Activated T-helper 17 cell treated with anti-CD3 and anti-CD28 coated beads, Interleukin-2, amount 50 U/mL, for 72 hours (primary cell): Measurements from ENCODE around the gene PPIG. TPM values are rescaled to one million over a fixed set of nuclear protein-coding genes. Genes with fewer than 3 reads are reported as not detected.
A peak's percentile ranks its signal among the peaks of the same experiment; 100 is the strongest.
"Not testable (repeated sequence)": the region's sequence is repeated elsewhere in the genome, so short reads cannot be mapped to it uniquely, and the experiment has no call there.

Experiments used
- ATAC-seq: fragments of 150-1000 bp; cut with Tn5 transposase; replicated peaks from 2 replicates; pipeline ENCODE4 v1.10.0; 2021; ENCODE audit warnings: mild to moderate bottlenecking, moderate library complexity
- H3K27ac Mint-ChIP-seq: one replicate; pipeline ENCODE4 v1.8.0; 2022; ENCODE audit warnings: mixed read lengths
- H3K27me3 Mint-ChIP-seq: one replicate; pipeline ENCODE4 v1.8.0; 2022; ENCODE audit warnings: mixed read lengths
- H3K36me3 Mint-ChIP-seq: one replicate; pipeline ENCODE4 v1.8.0; 2022; ENCODE audit warnings: low read depth, mild to moderate bottlenecking, mixed read lengths
- H3K4me1 Mint-ChIP-seq: one replicate; pipeline ENCODE4 v1.8.0; 2022; ENCODE audit warnings: mixed read lengths
- H3K4me3 Mint-ChIP-seq: one replicate; pipeline ENCODE4 v1.8.0; 2022; ENCODE audit warnings: mild to moderate bottlenecking, mixed read lengths
- H3K9me3 Mint-ChIP-seq: one replicate; pipeline ENCODE4 v1.8.0; 2022; ENCODE audit warnings: mixed read lengths
- total RNA-seq, 2 donors: library from RNA; stranded (reverse); gene quantifications; one replicate each; pipeline ENCODE4 v1.2.3, GENCODE V29; 2022

PPIG gene
- total RNA-seq, 2 donors from 2014 or later, result 53.0 to 60.3 TPM

GRCh38 chr2:169573974-169574299 lies 10.2 kb upstream of the PPIG start:
- ATAC-seq, result peak; percentile 22
- H3K4me3 Mint-ChIP-seq, result peak overlapping the region; percentile 98
- no peaks in the 10 kb centered on the region for H3K9me3 Mint-ChIP-seq
- peak overlapping the region; percentile 93 for H3K27ac Mint-ChIP-seq
- no peaks in the 10 kb centered on the region for H3K27me3 Mint-ChIP-seq
- peaks cover 19% of the 10 kb centered on the region for H3K36me3 Mint-ChIP-seq
- H3K4me1 Mint-ChIP-seq, result peaks cover 9% of the 10 kb centered on the region

- not testable (repeated sequence) for H3K27me3 Mint-ChIP-seq, H3K9me3 Mint-ChIP-seq, H3K27ac Mint-ChIP-seq, H3K4me1 Mint-ChIP-seq, ATAC-seq
- Mint-ChIP-seq H3K4me3 (peak overlapping the region; percentile 98), H3K36me3 (peaks cover 14% of the 10 kb centered on the region)
Observed at GRCh38 chr2:169574539-169574938, 9.6 kb upstream of the PPIG start.

- H3K27me3 Mint-ChIP-seq, H3K4me1 Mint-ChIP-seq, H3K27ac Mint-ChIP-seq, H3K9me3 Mint-ChIP-seq, ATAC-seq, H3K4me3 Mint-ChIP-seq, H3K36me3 Mint-ChIP-seq: not testable (repeated sequence)
Observed at GRCh38 chr2:169575264-169575663, 8.9 kb upstream of the PPIG start.

- no peak overlapping the region for H3K4me3 Mint-ChIP-seq
- no peaks in the 10 kb centered on the region for H3K9me3 Mint-ChIP-seq
- H3K27ac Mint-ChIP-seq, result no peak overlapping the region
- ATAC-seq, result no peak
- H3K36me3 Mint-ChIP-seq, result peaks cover 3% of the 10 kb centered on the region
- H3K27me3 Mint-ChIP-seq, result no peaks in the 10 kb centered on the region
- H3K4me1 Mint-ChIP-seq, result peaks cover 3% of the 10 kb centered on the region
Observed at GRCh38 chr2:169579044-169579443, 5.1 kb upstream of the PPIG start.

GRCh38 chr2:169582552-169583266 lies 1.4 kb upstream of the PPIG start:
- H3K9me3 Mint-ChIP-seq, H3K4me1 Mint-ChIP-seq, H3K27ac Mint-ChIP-seq, ATAC-seq, H3K27me3 Mint-ChIP-seq, H3K4me3 Mint-ChIP-seq: not testable (repeated sequence)
- peaks cover 35% of the 10 kb centered on the region for H3K36me3 Mint-ChIP-seq

- Mint-ChIP-seq H3K27ac (peak overlapping the region; percentile 99), H3K9me3 (no peaks in the 10 kb centered on the region), H3K36me3 (peaks cover 39% of the 10 kb centered on the region), H3K4me3 (peak overlapping the region; percentile 96), H3K4me1 (peaks cover 8% of the 10 kb centered on the region), H3K27me3 (no peaks in the 10 kb centered on the region)
- no peak for ATAC-seq
Observed at GRCh38 chr2:169583518-169583917, 633 bp upstream of the PPIG start.

GRCh38 chr2:169585673-169586072 lies 1.5 kb downstream of the PPIG start:
- H3K36me3 Mint-ChIP-seq, result peaks cover 56% of the 10 kb centered on the region
- peak overlapping the region; percentile 99 for H3K27ac Mint-ChIP-seq
- no peaks in the 10 kb centered on the region for H3K27me3 Mint-ChIP-seq
- ATAC-seq, result no peak
- peaks cover 19% of the 10 kb centered on the region for H3K4me1 Mint-ChIP-seq
- peak overlapping the region; percentile 96 for H3K4me3 Mint-ChIP-seq
- no peaks in the 10 kb centered on the region for H3K9me3 Mint-ChIP-seq

GRCh38 chr2:169590804-169591203 lies 6.7 kb downstream of the PPIG start:
- H3K27me3 Mint-ChIP-seq, result no peaks in the 10 kb centered on the region
- H3K36me3 Mint-ChIP-seq, result peaks cover 62% of the 10 kb centered on the region
- no peak overlapping the region for H3K4me3 Mint-ChIP-seq
- H3K27ac Mint-ChIP-seq, result no peak overlapping the region
- no peaks in the 10 kb centered on the region for H3K9me3 Mint-ChIP-seq
- ATAC-seq, result no peak
- H3K4me1 Mint-ChIP-seq, result peaks cover 15% of the 10 kb centered on the region

- H3K36me3 Mint-ChIP-seq, result peaks cover 48% of the 10 kb centered on the region
- H3K9me3 Mint-ChIP-seq, result not testable (repeated sequence)
Observed at GRCh38 chr2:169596546-169596945, 12.4 kb downstream of the PPIG start.

GRCh38 chr2:169598982-169599381 lies 14.8 kb downstream of the PPIG start:
- Mint-ChIP-seq H3K27ac (no peak overlapping the region), H3K4me3 (no peak overlapping the region), H3K4me1 (peaks cover 8% of the 10 kb centered on the region), H3K36me3 (peaks cover 51% of the 10 kb centered on the region), H3K9me3 (no peaks in the 10 kb centered on the region), H3K27me3 (no peaks in the 10 kb centered on the region)
- ATAC-seq, result no peak

More at GRCh38 chr2:169596546-169596945, 12.4 kb downstream of the PPIG start:
- not testable (repeated sequence) for H3K27ac Mint-ChIP-seq, H3K4me1 Mint-ChIP-seq, H3K4me3 Mint-ChIP-seq, ATAC-seq, H3K27me3 Mint-ChIP-seq

GRCh38 chr2:169599568-169599967 lies 15.4 kb downstream of the PPIG start:
- no peak overlapping the region for H3K4me3 Mint-ChIP-seq
- peaks cover 53% of the 10 kb centered on the region for H3K36me3 Mint-ChIP-seq
- no peak for ATAC-seq
- H3K9me3 Mint-ChIP-seq, result no peaks in the 10 kb centered on the region
- no peak overlapping the region for H3K27ac Mint-ChIP-seq
- no peaks in the 10 kb centered on the region for H3K27me3 Mint-ChIP-seq
- peaks cover 8% of the 10 kb centered on the region for H3K4me1 Mint-ChIP-seq

- H3K4me1 Mint-ChIP-seq, result no peaks in the 10 kb centered on the region
- peaks cover 100% of the 10 kb centered on the region for H3K36me3 Mint-ChIP-seq
- no peaks in the 10 kb centered on the region for H3K9me3 Mint-ChIP-seq
- H3K4me3 Mint-ChIP-seq, result no peak overlapping the region
- no peaks in the 10 kb centered on the region for H3K27me3 Mint-ChIP-seq
- ATAC-seq, result no peak
- no peak overlapping the region for H3K27ac Mint-ChIP-seq
Observed at GRCh38 chr2:169609264-169609663, 25.1 kb downstream of the PPIG start.

- Mint-ChIP-seq H3K9me3 (no peaks in the 10 kb centered on the region), H3K36me3 (peaks cover 100% of the 10 kb centered on the region), H3K27ac (no peak overlapping the region), H3K4me3 (no peak overlapping the region), H3K27me3 (no peaks in the 10 kb centered on the region), H3K4me1 (peaks cover 22% of the 10 kb centered on the region)
- no peak for ATAC-seq
Observed at GRCh38 chr2:169613876-169614275, 29.7 kb downstream of the PPIG start.

GRCh38 chr2:169615982-169616381 lies 31.8 kb downstream of the PPIG start:
- H3K27ac Mint-ChIP-seq, ATAC-seq, H3K27me3 Mint-ChIP-seq, H3K4me3 Mint-ChIP-seq, H3K9me3 Mint-ChIP-seq: not testable (repeated sequence)
- Mint-ChIP-seq H3K36me3 (peaks cover 100% of the 10 kb centered on the region), H3K4me1 (peaks cover 36% of the 10 kb centered on the region)

- Mint-ChIP-seq H3K4me1 (peaks cover 36% of the 10 kb centered on the region), H3K36me3 (peaks cover 94% of the 10 kb centered on the region), H3K4me3 (no peak overlapping the region), H3K27me3 (no peaks in the 10 kb centered on the region), H3K27ac (peak overlapping the region; percentile 7), H3K9me3 (no peaks in the 10 kb centered on the region)
- no peak for ATAC-seq
Observed at GRCh38 chr2:169619946-169620345, 35.8 kb downstream of the PPIG start.

- Mint-ChIP-seq H3K4me1 (peaks cover 36% of the 10 kb centered on the region), H3K36me3 (peaks cover 94% of the 10 kb centered on the region), H3K9me3 (no peaks in the 10 kb centered on the region), H3K4me3 (no peak overlapping the region), H3K27ac (no peak overlapping the region), H3K27me3 (no peaks in the 10 kb centered on the region)
- no peak for ATAC-seq
Observed at GRCh38 chr2:169620509-169620908, 36.4 kb downstream of the PPIG start.
